ENCODE measurements around the gene VPS51. TPM values are rescaled to one million over a fixed set of nuclear protein-coding genes. Genes with fewer than 3 reads are reported as not detected.
"Not testable (repeated sequence)": the region's sequence is repeated elsewhere in the genome, so short reads cannot be mapped to it uniquely, and the experiment has no call there.

The VPS51 gene
- total RNA-seq, 4 donors from 2014 or later: 280 to 636 (median 416) TPM

DNA sequence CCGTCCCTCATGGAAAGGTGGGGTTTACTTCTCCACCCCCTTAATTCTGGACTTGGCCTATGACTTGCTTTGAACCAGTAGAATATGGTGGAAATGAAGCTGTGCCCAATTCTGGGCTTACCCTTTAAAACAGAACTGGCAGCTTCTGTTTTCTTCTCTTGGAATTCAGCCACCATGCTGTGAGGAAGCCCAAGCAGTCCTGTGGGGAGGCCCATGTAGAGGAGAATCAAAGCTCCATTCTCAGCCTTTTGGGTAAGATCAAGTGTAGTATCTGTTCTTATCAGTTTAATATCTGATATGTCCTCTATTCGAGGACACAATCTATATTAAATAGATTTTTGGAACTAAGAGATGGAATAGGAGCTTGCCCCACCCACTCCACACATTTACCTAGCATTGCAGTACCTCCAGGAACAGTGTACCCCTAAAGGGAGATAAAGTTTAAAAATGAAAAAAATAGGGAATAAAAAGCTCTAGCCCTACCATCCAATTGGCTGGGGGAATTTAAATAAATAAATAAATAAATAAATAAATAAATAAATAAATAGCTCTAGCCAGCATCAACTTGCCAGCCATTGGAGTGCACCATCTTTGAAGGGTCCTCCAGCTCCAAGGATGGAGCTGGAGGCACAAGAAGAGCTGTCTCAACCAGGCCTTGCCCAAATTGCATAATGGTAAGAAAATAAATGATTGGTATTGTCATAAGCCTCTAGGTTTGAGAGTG, 51.5 kb downstream of the VPS51 start:
- Histone ChIP-seq H3K4me1 (peaks cover 0 to 10% (median 0%) of the 10 kb centered on the region in 4 donors), H3K9me3 (no peaks in the 10 kb centered on the region), H3K27me3 (no peaks in the 10 kb centered on the region), H3K36me3 (no peaks in the 10 kb centered on the region), H3K4me3 (no peak overlapping the region), H3K27ac (no peak overlapping the region)
- no peak for TF ChIP-seq POLR2A (IDR thresholded peaks at IDR 0.05)
- TF ChIP-seq, protein P1, sequence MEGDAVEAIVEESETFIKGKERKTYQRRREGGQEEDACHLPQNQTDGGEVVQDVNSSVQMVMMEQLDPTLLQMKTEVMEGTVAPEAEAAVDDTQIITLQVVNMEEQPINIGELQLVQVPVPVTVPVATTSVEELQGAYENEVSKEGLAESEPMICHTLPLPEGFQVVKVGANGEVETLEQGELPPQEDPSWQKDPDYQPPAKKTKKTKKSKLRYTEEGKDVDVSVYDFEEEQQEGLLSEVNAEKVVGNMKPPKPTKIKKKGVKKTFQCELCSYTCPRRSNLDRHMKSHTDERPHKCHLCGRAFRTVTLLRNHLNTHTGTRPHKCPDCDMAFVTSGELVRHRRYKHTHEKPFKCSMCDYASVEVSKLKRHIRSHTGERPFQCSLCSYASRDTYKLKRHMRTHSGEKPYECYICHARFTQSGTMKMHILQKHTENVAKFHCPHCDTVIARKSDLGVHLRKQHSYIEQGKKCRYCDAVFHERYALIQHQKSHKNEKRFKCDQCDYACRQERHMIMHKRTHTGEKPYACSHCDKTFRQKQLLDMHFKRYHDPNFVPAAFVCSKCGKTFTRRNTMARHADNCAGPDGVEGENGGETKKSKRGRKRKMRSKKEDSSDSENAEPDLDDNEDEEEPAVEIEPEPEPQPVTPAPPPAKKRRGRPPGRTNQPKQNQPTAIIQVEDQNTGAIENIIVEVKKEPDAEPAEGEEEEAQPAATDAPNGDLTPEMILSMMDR (IDR thresholded peaks at IDR 0.05): no peak
- no peak for DNase-seq

DNA sequence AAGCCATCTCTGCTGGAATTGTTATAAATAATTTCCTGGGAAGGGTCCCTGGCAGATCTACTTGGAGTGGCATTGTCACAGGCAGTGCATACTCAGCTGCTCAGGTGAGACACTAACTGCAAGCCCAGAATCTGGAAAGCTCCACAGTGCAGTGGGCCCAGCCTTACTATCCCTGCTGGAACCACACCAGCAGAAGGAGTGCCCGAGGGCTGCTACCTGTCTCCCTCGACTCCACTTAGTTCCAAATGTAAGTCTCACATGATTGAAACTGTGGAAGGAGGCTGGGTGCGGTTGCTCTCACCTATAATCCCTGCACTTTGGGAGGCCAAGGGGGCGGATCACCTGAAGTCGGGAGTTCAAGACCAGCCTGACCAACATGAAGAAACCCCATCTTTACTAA, 52.6 kb downstream of the VPS51 start:
- Histone ChIP-seq H3K4me3 (no peak overlapping the region), H3K27me3 (no peaks in the 10 kb centered on the region), H3K27ac (no peak overlapping the region), H3K36me3 (no peaks in the 10 kb centered on the region), H3K9me3 (no peaks in the 10 kb centered on the region), H3K4me1 (peaks cover 0 to 10% (median 0%) of the 10 kb centered on the region in 4 donors)
- TF ChIP-seq, protein P1 (IDR thresholded peaks at IDR 0.05): no peak
- no peak for TF ChIP-seq POLR2A (IDR thresholded peaks at IDR 0.05)
- no peak for DNase-seq

DNA sequence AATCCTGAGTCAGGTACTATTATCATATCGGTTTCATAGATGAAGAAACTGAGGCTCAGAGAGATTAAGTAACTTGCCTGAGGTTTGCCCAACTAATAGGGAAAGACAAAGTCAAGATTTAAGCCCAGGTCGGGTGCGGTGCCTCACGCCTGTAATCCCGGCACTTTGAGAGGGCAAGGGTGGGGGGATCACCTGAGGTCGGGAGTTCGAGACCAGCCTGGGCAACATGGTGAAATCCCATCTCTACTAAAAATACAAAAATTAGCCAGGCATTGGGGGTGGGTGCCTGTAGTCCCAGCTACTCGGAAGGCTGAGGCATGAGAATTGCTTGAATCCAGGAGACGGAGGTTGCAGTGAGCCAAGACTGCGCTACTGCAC, 54.1 kb downstream of the VPS51 start:
- H3K4me1 ChIP-seq: peaks cover 0 to 10% (median 0%) of the 10 kb centered on the region in 4 donors
- H3K27ac ChIP-seq: peak overlapping the region in 3 of 4 donors; percentile 32 to 76 (median 74)
- not testable (repeated sequence) for H3K36me3 ChIP-seq, H3K4me3 ChIP-seq, DNase-seq, H3K27me3 ChIP-seq, H3K9me3 ChIP-seq

DNA sequence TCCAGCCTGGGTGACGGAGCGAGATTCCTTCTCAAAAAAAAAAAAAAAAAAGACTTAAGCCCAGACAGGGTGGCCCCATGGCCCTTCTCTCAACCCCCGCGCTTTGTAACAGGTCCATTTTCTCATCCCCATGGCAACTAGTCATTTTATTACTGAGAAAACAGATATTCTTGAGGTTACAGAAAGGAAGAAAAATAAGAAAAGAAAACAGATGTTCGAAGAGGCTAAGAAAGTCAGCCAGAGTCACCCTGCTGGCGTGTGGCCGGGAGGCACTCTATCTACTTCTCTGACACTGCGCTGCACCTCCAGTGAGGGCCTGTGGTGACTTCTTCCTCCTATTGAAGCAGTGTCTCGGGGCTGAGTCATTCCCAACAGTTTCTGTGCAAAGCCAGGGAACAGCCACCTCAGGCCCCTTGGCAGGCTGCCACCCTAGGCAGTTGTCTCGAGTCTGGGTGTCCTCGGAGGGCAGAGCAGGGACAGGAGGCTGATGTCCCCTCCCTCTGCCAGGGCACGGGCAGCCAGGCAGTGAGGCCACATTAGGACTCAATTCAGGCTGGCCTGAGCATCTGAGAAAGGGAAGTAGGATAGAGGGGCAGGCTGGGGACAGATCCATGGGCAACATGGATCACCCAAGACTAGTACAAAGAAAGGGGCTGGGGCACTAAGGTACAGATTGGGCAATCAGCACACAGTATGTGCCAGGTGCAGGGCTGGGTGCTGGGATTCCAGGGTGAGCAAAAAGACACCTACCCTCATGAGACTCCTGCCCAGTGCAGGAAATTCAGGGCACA, 54.7 kb downstream of the VPS51 start:
- DNase-seq: peak; percentile 44 to 93 (median 85)
- Histone ChIP-seq H3K9me3 (no peaks in the 10 kb centered on the region), H3K4me3 (no peak overlapping the region), H3K4me1 (peaks cover 0 to 10% (median 0%) of the 10 kb centered on the region in 4 donors), H3K27ac (peak overlapping the region in 3 of 4 donors; percentile 32 to 76 (median 74)), H3K36me3 (no peaks in the 10 kb centered on the region), H3K27me3 (no peaks in the 10 kb centered on the region)
- TF ChIP-seq, protein P1 (IDR thresholded peaks at IDR 0.05): peak in 1 of 6 experiments; percentile 8
- peak in 1 of 2 donors; percentile 46 for TF ChIP-seq POLR2A (IDR thresholded peaks at IDR 0.05)

DNA sequence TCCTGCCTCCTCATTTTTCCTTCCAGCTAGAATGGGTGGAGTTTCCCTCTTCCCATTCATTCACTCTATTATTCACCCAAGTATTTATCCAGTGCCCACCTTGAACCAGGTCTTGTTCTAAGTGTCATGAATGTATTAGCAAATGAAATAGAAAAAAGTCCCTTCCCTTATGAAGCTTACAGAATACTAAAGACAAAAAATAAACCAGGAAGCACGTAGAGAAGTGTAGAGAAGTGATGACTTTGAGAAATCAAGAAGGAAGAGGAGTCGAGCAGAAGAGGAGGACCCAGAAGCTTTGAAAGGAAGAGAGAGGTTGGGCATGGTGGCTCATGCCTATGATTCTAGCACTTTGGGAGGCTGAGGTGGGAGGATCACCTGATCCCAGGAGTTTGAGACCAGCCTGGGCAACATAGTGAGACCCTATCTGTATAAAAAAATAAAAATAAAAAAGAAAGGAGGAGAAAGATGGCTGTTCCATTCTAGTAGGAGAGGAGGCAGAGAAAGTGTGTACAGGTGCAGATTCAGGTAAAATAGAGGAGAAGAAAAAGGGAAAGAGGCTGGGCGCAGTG, 55.4 kb downstream of the VPS51 start:
- Histone ChIP-seq H3K36me3 (no peaks in the 10 kb centered on the region), H3K27me3 (no peaks in the 10 kb centered on the region), H3K27ac (peak overlapping the region in 3 of 4 donors; percentile 32 to 76 (median 74)), H3K9me3 (no peaks in the 10 kb centered on the region), H3K4me1 (peaks cover 0 to 10% (median 0%) of the 10 kb centered on the region in 4 donors), H3K4me3 (no peak overlapping the region)
- TF ChIP-seq POLR2A (IDR thresholded peaks at IDR 0.05): no peak
- TF ChIP-seq, protein P1 (IDR thresholded peaks at IDR 0.05): no peak
- peak in 1 of 3 donors; percentile 19 for DNase-seq

DNA sequence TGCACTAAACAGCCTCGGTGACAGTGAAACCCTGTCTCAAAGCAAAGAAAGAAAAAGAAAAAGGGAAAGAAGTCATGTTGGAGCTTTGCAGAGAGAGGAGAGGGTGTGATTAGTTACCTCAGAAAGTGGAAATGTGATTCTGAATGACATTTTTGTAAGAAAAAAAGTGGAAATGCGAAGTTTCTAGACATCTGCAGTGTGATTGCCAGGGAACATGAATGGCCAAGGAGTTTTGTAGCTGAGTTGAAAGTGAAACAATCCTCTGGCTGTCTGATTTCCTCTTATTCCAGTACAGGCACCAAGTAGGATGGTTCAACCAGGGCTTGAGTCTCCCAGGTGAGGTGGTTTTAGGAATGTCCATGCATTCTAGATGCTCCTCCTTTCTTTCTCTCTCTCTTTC, 56.1 kb downstream of the VPS51 start:
- no peak for DNase-seq
- TF ChIP-seq, protein P1 (IDR thresholded peaks at IDR 0.05): no peak
- TF ChIP-seq POLR2A (IDR thresholded peaks at IDR 0.05): no peak

More for the DNA sequence above, 56.1 kb downstream of the VPS51 start:
- Histone ChIP-seq H3K9me3 (no peaks in the 10 kb centered on the region), H3K4me3 (no peak overlapping the region), H3K27ac (no peak overlapping the region), H3K27me3 (no peaks in the 10 kb centered on the region), H3K36me3 (no peaks in the 10 kb centered on the region), H3K4me1 (peaks cover 0 to 10% (median 0%) of the 10 kb centered on the region in 4 donors)
